SU-DHL-6 (cell line): ENCODE results near the gene RBM41.

Experiments used
- CTCF ChIP-seq: fragments of 200-600 bp; sonication (generic); IDR thresholded peaks from one replicate; pipeline ENCODE4 v1.5.1; 2017; ENCODE audit warnings: antibody characterized with exemption, mild to moderate bottlenecking, low read length, moderate library complexity; ENCODE audit not compliant: insufficient read depth, poor library complexity, severe bottlenecking
- EZH2phosphoT487 ChIP-seq: fragments of 200-600 bp; sonication (generic), shearing (Covaris generic); conservative IDR thresholded peaks from 2 replicates; pipeline ENCODE4 v1.6.1; 2018; ENCODE audit warnings: mild to moderate bottlenecking, antibody characterized with exemption, low read length, moderate library complexity, mixed read lengths

DNA sequence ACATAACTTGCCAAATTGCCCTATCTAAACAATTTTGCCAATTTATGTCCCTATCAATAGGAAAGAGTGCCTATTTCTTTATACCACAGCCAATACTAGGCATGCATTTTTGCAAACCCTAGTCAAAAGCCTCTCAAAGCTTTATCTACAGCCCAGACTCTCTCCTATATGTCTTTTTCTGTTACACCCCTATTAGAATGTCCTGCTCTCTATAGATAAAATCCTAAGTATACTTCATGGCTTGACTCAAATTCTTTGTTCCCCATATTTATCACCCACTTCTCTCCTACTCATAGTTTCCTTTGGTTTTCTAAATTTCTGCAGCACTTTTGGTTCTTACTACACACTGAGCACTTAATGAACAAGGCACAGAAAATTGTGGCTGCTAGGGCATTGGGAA lies 49.6 kb upstream of the RBM41 start:
- TF ChIP-seq CTCF: no peak
- no peak for TF ChIP-seq EZH2phosphoT487
